Left ventricle myocardium inferior (tissue), 1 donor: ENCODE data around the gene ADGRF5. TPM values are rescaled to one million over a fixed set of nuclear protein-coding genes. Genes with fewer than 3 reads are reported as not detected.

Source experiments
- DNase-seq: peaks from one replicate; pipeline ENCODE4 v3.0.0-alpha.2; 2020
- H3K27ac ChIP-seq: fragments of 200-600 bp; replicated peaks from 2 replicates; pipeline ENCODE4 v1.8.0; 2021
- H3K27me3 ChIP-seq: fragments of 200-600 bp; 2 replicates; pipeline ENCODE4 v1.8.0; 2021; ENCODE audit warnings: low read depth
- H3K36me3 ChIP-seq: fragments of 200-600 bp; 2 replicates; pipeline ENCODE4 v1.8.0; 2021
- H3K4me1 ChIP-seq: fragments of 200-600 bp; 2 replicates; pipeline ENCODE4 v1.8.0; 2021
- H3K4me3 ChIP-seq: fragments of 200-600 bp; 2 replicates; pipeline ENCODE4 v1.8.0; 2021; ENCODE audit warnings: mild to moderate bottlenecking, moderate library complexity
- H3K9me3 ChIP-seq: fragments of 200-600 bp; replicated peaks from 2 replicates; pipeline ENCODE4 v1.8.0; 2021
- CTCF ChIP-seq: fragments of 200-600 bp; IDR thresholded peaks from 2 replicates; pipeline ENCODE4 v1.8.0; 2021; ENCODE audit warnings: antibody characterized with exemption, mild to moderate bottlenecking, borderline replicate concordance
- intact Hi-C: fragments of 100-400 bp; cut with micrococcal nuclease; formaldehyde crosslinking; loops from one replicate; pipeline ENCODE4 v1.11.0; 2022
- total RNA-seq: library from RNA; stranded (reverse); fragmentation: NEBNext Ultra II Directional; extraction: Animal tissue kit (Norgen Biotek cat#: 25700); gene quantifications from one replicate; pipeline ENCODE4 v1.2.1, GENCODE V29; 2021
- donor health status: DM: no; HTN: yes; CAD: no; lungs with severe emphysema.

The ADGRF5 gene
- total RNA-seq, 1 donor from 2014 or later = 42.1 TPM

- Histone ChIP-seq H3K9me3 (no peaks in the 10 kb centered on the region), H3K27ac (peak overlapping the region; percentile 71), H3K4me3 (no peak overlapping the region), H3K27me3 (no peaks in the 10 kb centered on the region), H3K4me1 (peaks cover 48% of the 10 kb centered on the region), H3K36me3 (no peaks in the 10 kb centered on the region)
- no peak for DNase-seq
- intact Hi-C loops = no loop called here
- TF ChIP-seq CTCF = no peak
Observed at GRCh38 chr6:46931416-46931815, 9.7 kb upstream of the ADGRF5 start.

- H3K4me1 ChIP-seq = peaks cover 50% of the 10 kb centered on the region
- no peaks in the 10 kb centered on the region for H3K27me3 ChIP-seq
- H3K27ac ChIP-seq = no peak overlapping the region
- no peak for TF ChIP-seq CTCF
- intact Hi-C loops = no loop called here
- no peaks in the 10 kb centered on the region for H3K9me3 ChIP-seq
- no peaks in the 10 kb centered on the region for H3K36me3 ChIP-seq
- DNase-seq = no peak
- H3K4me3 ChIP-seq = no peak overlapping the region
Observed at GRCh38 chr6:46930331-46930730, 8.6 kb upstream of the ADGRF5 start.

- Histone ChIP-seq H3K36me3 (no peaks in the 10 kb centered on the region), H3K27me3 (peaks cover 7% of the 10 kb centered on the region), H3K27ac (no peak overlapping the region), H3K4me3 (no peak overlapping the region), H3K9me3 (no peaks in the 10 kb centered on the region), H3K4me1 (peaks cover 49% of the 10 kb centered on the region)
- no peak for DNase-seq
- no peak for TF ChIP-seq CTCF
- intact Hi-C loops = no loop called here
Observed at GRCh38 chr6:46927066-46927465, 5.3 kb upstream of the ADGRF5 start.

- Histone ChIP-seq H3K36me3 (no peaks in the 10 kb centered on the region), H3K9me3 (no peaks in the 10 kb centered on the region), H3K4me3 (no peak overlapping the region), H3K4me1 (peaks cover 43% of the 10 kb centered on the region), H3K27ac (peak overlapping the region; percentile 88), H3K27me3 (peaks cover 8% of the 10 kb centered on the region)
- intact Hi-C loops = no loop called here
- no peak for TF ChIP-seq CTCF
- no peak for DNase-seq
Observed at GRCh38 chr6:46926481-46926880, 4.7 kb upstream of the ADGRF5 start.

GRCh38 chr6:46925563-46926253 is 4.0 kb upstream of the ADGRF5 start:
- Histone ChIP-seq H3K36me3 (no peaks in the 10 kb centered on the region), H3K9me3 (no peaks in the 10 kb centered on the region), H3K27ac (peak overlapping the region; percentile 88), H3K4me3 (no peak overlapping the region), H3K4me1 (peaks cover 40% of the 10 kb centered on the region), H3K27me3 (peaks cover 8% of the 10 kb centered on the region)
- no peak for DNase-seq
- no peak for TF ChIP-seq CTCF
- intact Hi-C loops = no loop called here
